Measurements from ENCODE around the gene SERPIND1. TPM values are rescaled to one million over a fixed set of nuclear protein-coding genes. Genes with fewer than 3 reads are reported as not detected.

Gene SERPIND1
- total and polyA plus RNA-seq, 2 experiments from 2014 or later = not detected

DNA sequence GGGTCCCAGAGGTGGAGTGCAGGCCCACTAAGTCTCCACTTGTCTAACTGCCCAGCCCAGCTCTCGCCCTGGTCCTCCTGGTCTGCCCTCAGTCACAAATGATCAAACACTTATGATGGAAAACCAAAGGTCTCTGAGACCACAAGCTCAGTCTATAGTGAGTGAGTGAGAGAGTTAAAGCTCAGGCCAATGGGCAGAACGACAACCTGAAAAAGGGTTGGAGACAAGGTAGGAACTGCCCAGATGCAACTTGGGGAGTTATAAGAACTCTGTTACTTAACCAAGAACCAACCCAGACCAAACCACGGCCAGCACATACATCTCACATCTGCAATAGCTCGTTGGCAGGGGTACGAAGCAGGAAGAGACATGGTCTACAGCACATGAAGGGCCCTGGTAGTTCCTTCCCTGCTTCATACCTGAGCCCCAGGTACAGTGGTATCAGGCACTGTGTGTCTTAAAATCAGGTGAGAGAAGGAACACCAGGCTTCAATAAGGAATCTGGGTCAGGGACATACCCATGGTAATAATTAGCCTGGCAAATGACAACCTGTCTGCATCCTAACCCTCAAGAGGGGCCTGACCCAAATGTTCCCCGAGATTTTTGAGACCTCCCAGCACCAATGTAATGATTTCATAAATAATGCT lies 35.7 kb downstream of the SERPIND1 start:
- no peaks in the 10 kb centered on the region for H3K27me3 ChIP-seq (ENCODE audit: insufficient read depth)
- no peaks in the 10 kb centered on the region for H3K9me2 ChIP-seq (ENCODE audit: insufficient read depth)
- Mint-ChIP-seq H3K4me3 (no peak overlapping the region), H3K4me1 (no peaks in the 10 kb centered on the region), H3K9me3 (no peaks in the 10 kb centered on the region), H3K27ac (no peak overlapping the region), H3K36me3 (ENCODE audit: low read depth) (peaks cover 25% of the 10 kb centered on the region; the same call in 2 of the 3 replicates), H3K27me3 (ENCODE audit: insufficient read depth, low read depth, poor library complexity) (peaks cover 2% of the 10 kb centered on the region)
- ATAC-seq = no peak
- no peak for DNase-seq (ENCODE audit: low spot score)
- H3F3A ChIP-seq (replicated peaks; ENCODE audit: low read depth) = no peaks in the 10 kb centered on the region
- H2AFZ ChIP-seq = no peak overlapping the region
- no peak overlapping the region for H3K27ac ChIP-seq (ENCODE audit: low read depth)
- H3K4me1 ChIP-seq (ENCODE audit: insufficient read depth) = no peaks in the 10 kb centered on the region
- TF ChIP-seq ZNF114 (CRISPR knock-in tag; IDR thresholded peaks at IDR 0.05) (no peak), NANOG (IDR thresholded peaks at IDR 0.05; ENCODE audit: borderline replicate concordance) (no peak), STAT1 (IDR thresholded peaks at IDR 0.05; ENCODE audit: unreplicated experiment) (no peak), EZH2phosphoT487 (IDR thresholded peaks at IDR 0.05; ENCODE audit: unreplicated experiment) (no peak), EZH2 (IDR thresholded peaks at IDR 0.05; ENCODE audit: low read depth, unreplicated experiment) (no peak), POLR2AphosphoS5 (IDR thresholded peaks at IDR 0.05; ENCODE audit: low read depth) (no peak)
- no peak overlapping the region for H3K4me3 ChIP-seq
- peaks cover 3% of the 10 kb centered on the region; the same call in 1 of the 2 replicates for H3K36me3 ChIP-seq (ENCODE audit: insufficient read depth)
- H4K20me1 ChIP-seq (replicated peaks; ENCODE audit: insufficient read depth) = no peaks in the 10 kb centered on the region
- H3K79me2 ChIP-seq (replicated peaks; ENCODE audit: insufficient read depth) = no peaks in the 10 kb centered on the region
- H3K4me2 ChIP-seq = no peak overlapping the region

DNA sequence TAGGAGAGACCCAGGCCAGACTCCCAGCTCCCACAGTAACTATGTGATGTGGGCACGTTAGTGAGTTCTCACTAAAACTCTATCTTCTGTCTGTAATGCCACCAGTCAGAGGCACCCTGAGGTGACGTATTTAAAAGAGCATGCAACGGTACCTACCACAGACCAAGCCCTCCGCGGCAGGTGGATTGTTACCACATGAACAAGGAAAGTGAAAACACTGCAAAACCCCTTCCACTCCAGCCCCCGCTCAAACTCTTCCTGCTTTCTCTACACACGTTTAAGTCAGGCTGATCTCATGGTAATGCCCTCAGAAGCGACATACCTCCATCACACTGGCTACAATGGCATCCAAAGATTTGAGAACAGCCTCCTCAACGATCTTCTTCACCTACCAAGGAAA lies 36.7 kb downstream of the SERPIND1 start:
- Histone ChIP-seq H3K27ac (ENCODE audit: low read depth) (no peak overlapping the region), H3K4me2 (no peak overlapping the region), H4K20me1 (replicated peaks; ENCODE audit: insufficient read depth) (no peaks in the 10 kb centered on the region), H3K36me3 (ENCODE audit: insufficient read depth) (peaks cover 3% of the 10 kb centered on the region; the same call in 1 of the 2 replicates), H3F3A (replicated peaks; ENCODE audit: low read depth) (no peaks in the 10 kb centered on the region), H3K4me1 (ENCODE audit: insufficient read depth) (no peaks in the 10 kb centered on the region), H3K9me2 (ENCODE audit: insufficient read depth) (no peaks in the 10 kb centered on the region), H2AFZ (no peak overlapping the region), H3K27me3 (ENCODE audit: insufficient read depth) (no peaks in the 10 kb centered on the region), H3K4me3 (no peak overlapping the region), H3K79me2 (replicated peaks; ENCODE audit: insufficient read depth) (no peaks in the 10 kb centered on the region)
- DNase-seq (ENCODE audit: low spot score) (no peak), ATAC-seq (no peak)
- Mint-ChIP-seq H3K27ac (no peak overlapping the region), H3K27me3 (ENCODE audit: insufficient read depth, low read depth, poor library complexity) (peaks cover 2% of the 10 kb centered on the region), H3K9me3 (no peaks in the 10 kb centered on the region), H3K36me3 (ENCODE audit: low read depth) (peaks cover 25% of the 10 kb centered on the region; the same call in 2 of the 3 replicates), H3K4me1 (no peaks in the 10 kb centered on the region; the same call in 2 of the 3 replicates), H3K4me3 (no peak overlapping the region)
- TF ChIP-seq POLR2AphosphoS5 (IDR thresholded peaks at IDR 0.05; ENCODE audit: low read depth) = no peak
- TF ChIP-seq EZH2phosphoT487 (IDR thresholded peaks at IDR 0.05; ENCODE audit: unreplicated experiment) = no peak
- TF ChIP-seq CREB1 (CRISPR knock-in tag; IDR thresholded peaks at IDR 0.05; ENCODE audit: low read depth) = no peak
- TF ChIP-seq, protein P1, sequence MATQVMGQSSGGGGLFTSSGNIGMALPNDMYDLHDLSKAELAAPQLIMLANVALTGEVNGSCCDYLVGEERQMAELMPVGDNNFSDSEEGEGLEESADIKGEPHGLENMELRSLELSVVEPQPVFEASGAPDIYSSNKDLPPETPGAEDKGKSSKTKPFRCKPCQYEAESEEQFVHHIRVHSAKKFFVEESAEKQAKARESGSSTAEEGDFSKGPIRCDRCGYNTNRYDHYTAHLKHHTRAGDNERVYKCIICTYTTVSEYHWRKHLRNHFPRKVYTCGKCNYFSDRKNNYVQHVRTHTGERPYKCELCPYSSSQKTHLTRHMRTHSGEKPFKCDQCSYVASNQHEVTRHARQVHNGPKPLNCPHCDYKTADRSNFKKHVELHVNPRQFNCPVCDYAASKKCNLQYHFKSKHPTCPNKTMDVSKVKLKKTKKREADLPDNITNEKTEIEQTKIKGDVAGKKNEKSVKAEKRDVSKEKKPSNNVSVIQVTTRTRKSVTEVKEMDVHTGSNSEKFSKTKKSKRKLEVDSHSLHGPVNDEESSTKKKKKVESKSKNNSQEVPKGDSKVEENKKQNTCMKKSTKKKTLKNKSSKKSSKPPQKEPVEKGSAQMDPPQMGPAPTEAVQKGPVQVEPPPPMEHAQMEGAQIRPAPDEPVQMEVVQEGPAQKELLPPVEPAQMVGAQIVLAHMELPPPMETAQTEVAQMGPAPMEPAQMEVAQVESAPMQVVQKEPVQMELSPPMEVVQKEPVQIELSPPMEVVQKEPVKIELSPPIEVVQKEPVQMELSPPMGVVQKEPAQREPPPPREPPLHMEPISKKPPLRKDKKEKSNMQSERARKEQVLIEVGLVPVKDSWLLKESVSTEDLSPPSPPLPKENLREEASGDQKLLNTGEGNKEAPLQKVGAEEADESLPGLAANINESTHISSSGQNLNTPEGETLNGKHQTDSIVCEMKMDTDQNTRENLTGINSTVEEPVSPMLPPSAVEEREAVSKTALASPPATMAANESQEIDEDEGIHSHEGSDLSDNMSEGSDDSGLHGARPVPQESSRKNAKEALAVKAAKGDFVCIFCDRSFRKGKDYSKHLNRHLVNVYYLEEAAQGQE (IDR thresholded peaks at IDR 0.05; ENCODE audit: unreplicated experiment) = no peak
- TF ChIP-seq, protein P2, sequence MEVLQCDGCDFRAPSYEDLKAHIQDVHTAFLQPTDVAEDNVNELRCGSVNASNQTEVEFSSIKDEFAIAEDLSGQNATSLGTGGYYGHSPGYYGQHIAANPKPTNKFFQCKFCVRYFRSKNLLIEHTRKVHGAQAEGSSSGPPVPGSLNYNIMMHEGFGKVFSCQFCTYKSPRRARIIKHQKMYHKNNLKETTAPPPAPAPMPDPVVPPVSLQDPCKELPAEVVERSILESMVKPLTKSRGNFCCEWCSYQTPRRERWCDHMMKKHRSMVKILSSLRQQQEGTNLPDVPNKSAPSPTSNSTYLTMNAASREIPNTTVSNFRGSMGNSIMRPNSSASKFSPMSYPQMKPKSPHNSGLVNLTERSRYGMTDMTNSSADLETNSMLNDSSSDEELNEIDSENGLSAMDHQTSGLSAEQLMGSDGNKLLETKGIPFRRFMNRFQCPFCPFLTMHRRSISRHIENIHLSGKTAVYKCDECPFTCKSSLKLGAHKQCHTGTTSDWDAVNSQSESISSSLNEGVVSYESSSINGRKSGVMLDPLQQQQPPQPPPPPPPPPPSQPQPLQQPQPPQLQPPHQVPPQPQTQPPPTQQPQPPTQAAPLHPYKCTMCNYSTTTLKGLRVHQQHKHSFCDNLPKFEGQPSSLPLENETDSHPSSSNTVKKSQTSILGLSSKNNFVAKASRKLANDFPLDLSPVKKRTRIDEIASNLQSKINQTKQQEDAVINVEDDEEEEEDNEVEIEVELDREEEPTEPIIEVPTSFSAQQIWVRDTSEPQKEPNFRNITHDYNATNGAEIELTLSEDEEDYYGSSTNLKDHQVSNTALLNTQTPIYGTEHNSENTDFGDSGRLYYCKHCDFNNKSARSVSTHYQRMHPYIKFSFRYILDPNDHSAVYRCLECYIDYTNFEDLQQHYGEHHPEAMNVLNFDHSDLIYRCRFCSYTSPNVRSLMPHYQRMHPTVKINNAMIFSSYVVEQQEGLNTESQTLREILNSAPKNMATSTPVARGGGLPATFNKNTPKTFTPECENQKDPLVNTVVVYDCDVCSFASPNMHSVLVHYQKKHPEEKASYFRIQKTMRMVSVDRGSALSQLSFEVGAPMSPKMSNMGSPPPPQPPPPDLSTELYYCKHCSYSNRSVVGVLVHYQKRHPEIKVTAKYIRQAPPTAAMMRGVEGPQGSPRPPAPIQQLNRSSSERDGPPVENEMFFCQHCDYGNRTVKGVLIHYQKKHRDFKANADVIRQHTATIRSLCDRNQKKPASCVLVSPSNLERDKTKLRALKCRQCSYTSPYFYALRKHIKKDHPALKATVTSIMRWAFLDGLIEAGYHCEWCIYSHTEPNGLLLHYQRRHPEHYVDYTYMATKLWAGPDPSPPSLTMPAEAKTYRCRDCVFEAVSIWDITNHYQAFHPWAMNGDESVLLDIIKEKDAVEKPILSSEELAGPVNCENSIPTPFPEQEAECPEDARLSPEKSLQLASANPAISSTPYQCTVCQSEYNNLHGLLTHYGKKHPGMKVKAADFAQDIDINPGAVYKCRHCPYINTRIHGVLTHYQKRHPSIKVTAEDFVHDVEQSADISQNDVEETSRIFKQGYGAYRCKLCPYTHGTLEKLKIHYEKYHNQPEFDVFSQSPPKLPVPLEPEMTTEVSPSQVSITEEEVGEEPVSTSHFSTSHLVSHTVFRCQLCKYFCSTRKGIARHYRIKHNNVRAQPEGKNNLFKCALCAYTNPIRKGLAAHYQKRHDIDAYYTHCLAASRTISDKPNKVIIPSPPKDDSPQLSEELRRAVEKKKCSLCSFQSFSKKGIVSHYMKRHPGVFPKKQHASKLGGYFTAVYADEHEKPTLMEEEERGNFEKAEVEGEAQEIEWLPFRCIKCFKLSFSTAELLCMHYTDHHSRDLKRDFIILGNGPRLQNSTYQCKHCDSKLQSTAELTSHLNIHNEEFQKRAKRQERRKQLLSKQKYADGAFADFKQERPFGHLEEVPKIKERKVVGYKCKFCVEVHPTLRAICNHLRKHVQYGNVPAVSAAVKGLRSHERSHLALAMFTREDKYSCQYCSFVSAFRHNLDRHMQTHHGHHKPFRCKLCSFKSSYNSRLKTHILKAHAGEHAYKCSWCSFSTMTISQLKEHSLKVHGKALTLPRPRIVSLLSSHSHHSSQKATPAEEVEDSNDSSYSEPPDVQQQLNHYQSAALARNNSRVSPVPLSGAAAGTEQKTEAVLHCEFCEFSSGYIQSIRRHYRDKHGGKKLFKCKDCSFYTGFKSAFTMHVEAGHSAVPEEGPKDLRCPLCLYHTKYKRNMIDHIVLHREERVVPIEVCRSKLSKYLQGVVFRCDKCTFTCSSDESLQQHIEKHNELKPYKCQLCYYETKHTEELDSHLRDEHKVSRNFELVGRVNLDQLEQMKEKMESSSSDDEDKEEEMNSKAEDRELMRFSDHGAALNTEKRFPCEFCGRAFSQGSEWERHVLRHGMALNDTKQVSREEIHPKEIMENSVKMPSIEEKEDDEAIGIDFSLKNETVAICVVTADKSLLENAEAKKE (CRISPR knock-in tag; IDR thresholded peaks at IDR 0.05) = no peak
- TF ChIP-seq ZNF331 (CRISPR knock-in tag; IDR thresholded peaks at IDR 0.05; ENCODE audit: low read depth) = no peak
- TF ChIP-seq NANOG (IDR thresholded peaks at IDR 0.05; ENCODE audit: borderline replicate concordance) = no peak
- TF ChIP-seq STAT1 (IDR thresholded peaks at IDR 0.05; ENCODE audit: unreplicated experiment) = no peak
- no peak for TF ChIP-seq JUNB (IDR thresholded peaks at IDR 0.05; ENCODE audit: unreplicated experiment)

Measured in GM23338 (cell line).